Sigmoid colon (tissue), 7 donors: ENCODE data around the gene PEAR1. TPM values are rescaled to one million over a fixed set of nuclear protein-coding genes. Genes with fewer than 3 reads are reported as not detected.
A peak's percentile ranks its signal among the peaks of the same experiment; 100 is the strongest.

Source experiments
- DNase-seq: peaks from one replicate; pipeline ENCODE4 v3.0.0-alpha.2; 2019
- H3K27ac ChIP-seq, 4 donors: fragments of 200-600 bp; sonication (generic); one replicate each; pipeline ENCODE4 v1.5.1; 2016 to 2019; ENCODE audit warnings: mild to moderate bottlenecking in 1 of 4
- H3K27me3 ChIP-seq, 3 donors: fragments of 200-600 bp; sonication (generic); one replicate each; pipeline ENCODE4 v1.5.1; 2019; ENCODE audit warnings: mild to moderate bottlenecking in 1 of 3
- H3K36me3 ChIP-seq, 4 donors: fragments of 200-600 bp; sonication (generic); one replicate each; pipeline ENCODE4 v1.5.1; 2016 to 2019
- H3K4me1 ChIP-seq, 4 donors: fragments of 200-600 bp; sonication (generic); one replicate each; pipeline ENCODE4 v1.5.1; 2017 to 2019
- H3K4me3 ChIP-seq, 4 donors: fragments of 200-600 bp; sonication (generic); one replicate each; pipeline ENCODE4 v1.5.1; 2017 to 2019; ENCODE audit warnings: mild to moderate bottlenecking in 2 of 4, moderate library complexity in 1 of 4
- H3K9me3 ChIP-seq, 4 donors: fragments of 200-600 bp in 3 of 4; sonication (generic) in 3 of 4; one replicate each; pipeline versions ENCODE4 v1.5.1 to v1.6.1; 2013 to 2019
- EP300 ChIP-seq, 4 donors: sonication (generic); formaldehyde crosslinking; IDR thresholded peaks; one replicate each; pipeline ENCODE4 v1.6.1; 2017; ENCODE audit warnings: antibody characterized with exemption in 4 of 4
- POLR2A ChIP-seq, 2 donors: fragments of 450-650 bp; IDR thresholded peaks; one replicate each; pipeline ENCODE4 v1.6.1; 2016; ENCODE audit warnings: antibody characterized with exemption in 2 of 2, mild to moderate bottlenecking in 2 of 2, moderate library complexity in 2 of 2
- POLR2AphosphoS5 ChIP-seq, 4 donors: sonication (generic); formaldehyde crosslinking; IDR thresholded peaks; one replicate each; pipeline ENCODE4 v1.6.1; 2017; ENCODE audit warnings: antibody characterized with exemption in 4 of 4
- WGBS, 2 donors: extraction: QIAGEN DNeasy Blood & Tissue Kit; methylation state at CpG; one replicate each; pipeline ENCODE4 v1.1.7; 2013; 5-methylcytosine and 5-hydroxymethylcytosine counted together
- intact Hi-C: fragments of 100-400 bp; cut with DNase I; formaldehyde crosslinking; loops from one replicate; pipeline ENCODE4 v1.15.1; 2023
- polyA plus RNA-seq, 3 donors: library from polyadenylated mRNA; stranded (reverse); fragments of 200-250 nt; gene quantifications; one replicate each; pipeline ENCODE4 v1.2.3, GENCODE V29; 2013
- total RNA-seq, 4 donors: library from RNA; depleted of rRNA; stranded (reverse); fragments of >200 nt; gene quantifications; one replicate each; pipeline ENCODE4 v1.1.0, GENCODE V29; 2016
- TF ChIP-seq, protein P1 (sequence below), 4 experiments: fragments of 450-650 bp in 3 of 4; fragments of 200-600 bp in 1 of 4; IDR thresholded peaks; one replicate each; pipeline ENCODE4 v1.5.1; 2016 to 2019; ENCODE audit warnings: antibody characterized with exemption in 4 of 4, mild to moderate bottlenecking in 3 of 4, moderate library complexity in 2 of 4
- donor health status: healthy with polysubstance abuse.
- donor health status: Bipolar disorder and iron deficiency.
- donor health status: healthy.

PEAR1 gene
- total and polyA plus RNA-seq, 7 donors, result under 0.01 to 8.3 (median 3.8) TPM

DNA sequence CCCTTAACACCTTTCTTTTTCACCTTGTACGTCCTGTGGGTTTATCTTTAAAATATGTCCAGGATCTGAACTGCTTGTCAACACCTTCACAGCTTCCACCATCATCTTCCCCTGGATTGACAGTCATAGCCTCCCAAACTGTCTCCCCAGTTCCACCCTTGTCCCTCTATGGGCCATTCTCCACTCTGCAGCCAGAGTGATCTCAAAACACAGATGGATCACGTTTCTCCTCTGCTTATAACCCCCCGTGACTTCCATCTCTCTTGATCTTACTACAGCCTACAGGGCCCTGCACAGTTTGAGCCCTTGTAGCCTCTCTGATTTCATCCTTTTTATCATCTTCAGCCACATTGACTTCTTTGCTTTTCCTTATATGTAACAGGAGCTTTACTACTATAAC, 38.9 kb upstream of the PEAR1 start:
- H3K36me3 ChIP-seq, result no peaks in the 10 kb centered on the region
- H3K4me1 ChIP-seq, result peaks cover 0 to 22% (median 14%) of the 10 kb centered on the region in 4 donors
- TF ChIP-seq, protein P1, sequence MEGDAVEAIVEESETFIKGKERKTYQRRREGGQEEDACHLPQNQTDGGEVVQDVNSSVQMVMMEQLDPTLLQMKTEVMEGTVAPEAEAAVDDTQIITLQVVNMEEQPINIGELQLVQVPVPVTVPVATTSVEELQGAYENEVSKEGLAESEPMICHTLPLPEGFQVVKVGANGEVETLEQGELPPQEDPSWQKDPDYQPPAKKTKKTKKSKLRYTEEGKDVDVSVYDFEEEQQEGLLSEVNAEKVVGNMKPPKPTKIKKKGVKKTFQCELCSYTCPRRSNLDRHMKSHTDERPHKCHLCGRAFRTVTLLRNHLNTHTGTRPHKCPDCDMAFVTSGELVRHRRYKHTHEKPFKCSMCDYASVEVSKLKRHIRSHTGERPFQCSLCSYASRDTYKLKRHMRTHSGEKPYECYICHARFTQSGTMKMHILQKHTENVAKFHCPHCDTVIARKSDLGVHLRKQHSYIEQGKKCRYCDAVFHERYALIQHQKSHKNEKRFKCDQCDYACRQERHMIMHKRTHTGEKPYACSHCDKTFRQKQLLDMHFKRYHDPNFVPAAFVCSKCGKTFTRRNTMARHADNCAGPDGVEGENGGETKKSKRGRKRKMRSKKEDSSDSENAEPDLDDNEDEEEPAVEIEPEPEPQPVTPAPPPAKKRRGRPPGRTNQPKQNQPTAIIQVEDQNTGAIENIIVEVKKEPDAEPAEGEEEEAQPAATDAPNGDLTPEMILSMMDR (IDR thresholded peaks at IDR 0.05), result no peak
- TF ChIP-seq POLR2AphosphoS5 (IDR thresholded peaks at IDR 0.05), result no peak
- no peak for TF ChIP-seq EP300 (IDR thresholded peaks at IDR 0.05)
- no peak for TF ChIP-seq POLR2A (IDR thresholded peaks at IDR 0.05)
- WGBS, 2 donors, result 57 to 67% methylated on average over 3 of the region's 3 CpGs
- peaks cover 0 to 29% (median 26%) of the 10 kb centered on the region in 3 donors for H3K27me3 ChIP-seq
- no peak overlapping the region for H3K27ac ChIP-seq
- H3K4me3 ChIP-seq, result no peak overlapping the region
- intact Hi-C loops, result no loop called here
- DNase-seq, result no peak
- no peaks in the 10 kb centered on the region for H3K9me3 ChIP-seq

DNA sequence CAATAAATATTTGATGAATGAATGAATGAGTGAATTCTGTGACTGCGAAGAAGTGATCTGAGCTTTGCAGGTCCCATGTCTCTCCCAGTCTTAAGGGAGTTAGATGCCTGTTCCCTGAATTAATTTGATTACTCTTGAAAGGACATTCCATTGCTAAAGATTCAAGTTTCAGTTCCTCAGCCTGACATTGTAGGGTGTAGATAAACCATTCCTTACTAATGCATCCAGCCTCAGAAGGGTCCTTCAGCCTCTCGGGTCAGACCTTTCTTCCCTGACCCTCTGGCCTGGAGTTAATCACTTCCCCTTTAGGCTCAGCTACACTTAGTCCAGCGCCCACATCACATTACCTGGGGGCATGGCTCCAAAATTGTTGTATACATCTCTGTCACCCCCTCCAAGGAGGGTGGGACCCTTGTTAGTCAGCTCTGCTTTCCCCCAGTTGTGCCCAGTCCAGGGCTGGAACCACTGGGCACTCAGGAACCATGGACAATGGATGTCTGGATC, 37.2 kb upstream of the PEAR1 start:
- Histone ChIP-seq H3K4me1 (peaks cover 0 to 39% (median 31%) of the 10 kb centered on the region in 4 donors), H3K4me3 (no peak overlapping the region), H3K9me3 (no peaks in the 10 kb centered on the region), H3K36me3 (no peaks in the 10 kb centered on the region), H3K27ac (no peak overlapping the region), H3K27me3 (peaks cover 14 to 43% (median 40%) of the 10 kb centered on the region in 3 donors)
- intact Hi-C loops, result no loop called here
- WGBS, 2 donors, result 77 to 80% methylated on average over 3 of the region's 3 CpGs
- DNase-seq, result no peak
- no peak for TF ChIP-seq POLR2A (IDR thresholded peaks at IDR 0.05)
- TF ChIP-seq EP300 (IDR thresholded peaks at IDR 0.05), result no peak
- TF ChIP-seq, protein P1 (IDR thresholded peaks at IDR 0.05), result no peak
- TF ChIP-seq POLR2AphosphoS5 (IDR thresholded peaks at IDR 0.05), result no peak

DNA sequence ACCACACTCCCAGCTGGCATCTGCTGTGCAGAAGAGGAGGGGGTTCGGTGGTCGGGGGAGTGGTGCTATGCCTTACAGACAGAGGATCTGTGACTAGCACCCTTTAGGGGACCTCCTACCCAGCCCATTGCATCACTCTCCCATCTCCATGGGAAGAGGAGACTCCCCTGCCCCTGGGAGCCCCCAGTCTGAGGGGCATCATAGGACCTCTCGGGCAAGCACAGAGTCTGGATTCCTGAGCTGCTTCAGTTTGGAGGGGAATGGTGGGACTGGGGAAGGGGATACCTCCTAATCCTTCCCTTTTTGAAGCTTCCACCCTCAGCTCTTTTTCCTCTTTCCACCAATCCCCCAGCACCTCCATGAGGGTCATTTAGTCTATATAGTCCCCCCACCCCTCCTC, 36.0 kb upstream of the PEAR1 start:
- no peak for TF ChIP-seq POLR2AphosphoS5 (IDR thresholded peaks at IDR 0.05)
- TF ChIP-seq POLR2A (IDR thresholded peaks at IDR 0.05), result no peak
- TF ChIP-seq EP300 (IDR thresholded peaks at IDR 0.05), result no peak
- TF ChIP-seq, protein P1 (IDR thresholded peaks at IDR 0.05), result no peak
- H3K9me3 ChIP-seq, result no peaks in the 10 kb centered on the region
- H3K36me3 ChIP-seq, result no peaks in the 10 kb centered on the region
- H3K27me3 ChIP-seq, result peaks cover 20 to 55% (median 52%) of the 10 kb centered on the region in 3 donors
- no peak overlapping the region for H3K4me3 ChIP-seq
- peaks cover 0 to 33% (median 29%) of the 10 kb centered on the region in 4 donors for H3K4me1 ChIP-seq
- WGBS, 2 donors, result 65 to 70% methylated on average over 3 of the region's 3 CpGs
- intact Hi-C loops, result no loop called here
- H3K27ac ChIP-seq, result no peak overlapping the region
- DNase-seq, result no peak

DNA sequence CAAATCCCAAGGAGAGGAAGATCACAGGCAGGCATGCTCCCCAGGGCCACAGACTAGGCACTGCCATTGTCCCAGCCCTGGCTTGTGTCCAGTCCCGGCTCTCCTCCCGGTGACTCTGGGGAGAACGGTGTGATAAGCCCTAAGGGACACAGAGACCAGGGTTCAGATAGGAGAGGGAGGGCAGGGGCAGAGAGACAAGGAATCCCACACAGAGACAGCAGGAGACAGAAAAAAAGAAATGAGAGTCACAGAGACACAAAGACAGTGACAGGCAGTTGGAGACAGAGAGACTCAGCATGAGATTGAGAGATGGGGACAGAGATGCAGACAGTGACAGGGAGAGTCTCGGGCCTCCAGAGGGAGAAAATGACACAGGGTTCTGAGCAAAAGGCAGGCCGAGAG, 35.0 kb upstream of the PEAR1 start:
- peaks cover 0 to 32% (median 28%) of the 10 kb centered on the region in 4 donors for H3K4me1 ChIP-seq
- H3K36me3 ChIP-seq, result no peaks in the 10 kb centered on the region
- H3K27ac ChIP-seq, result no peak overlapping the region
- intact Hi-C loops, result no loop called here
- no peak for DNase-seq
- H3K4me3 ChIP-seq, result peak overlapping the region in 3 of 4 donors; percentile 4 to 35 (median 32)
- H3K9me3 ChIP-seq, result no peaks in the 10 kb centered on the region
- TF ChIP-seq, protein P1 (IDR thresholded peaks at IDR 0.05), result no peak
- TF ChIP-seq EP300 (IDR thresholded peaks at IDR 0.05), result no peak
- TF ChIP-seq POLR2A (IDR thresholded peaks at IDR 0.05), result no peak
- TF ChIP-seq POLR2AphosphoS5 (IDR thresholded peaks at IDR 0.05), result no peak
- 12 to 35% methylated on average over 5 of the region's 5 CpGs for WGBS, 2 donors
- H3K27me3 ChIP-seq, result peaks cover 21 to 65% (median 61%) of the 10 kb centered on the region in 3 donors
